HG02970 (cell line): Measurements from ENCODE around the gene NOM1.

Experiments used
- ATAC-seq: cut with Tn5 transposase; IDR thresholded peaks from one replicate; pipeline ENCODE4 v1.9.1; 2021; ENCODE audit warnings: mild to moderate bottlenecking, moderate library complexity, moderate number of reproducible peaks; ENCODE audit not compliant: unreplicated experiment, low FRiP score

NOM1 gene

GRCh38 chr7:157002819-157003421 is 53.4 kb downstream of the NOM1 start:
- no peak for ATAC-seq

GRCh38 chr7:157003445-157003755 is 53.9 kb downstream of the NOM1 start:
- ATAC-seq, result no peak

GRCh38 chr7:157003756-157004520 is 54.4 kb downstream of the NOM1 start:
- ATAC-seq, result no peak

- no peak for ATAC-seq
Measured at GRCh38 chr7:157004521-157005455, 55.3 kb downstream of the NOM1 start.

GRCh38 chr7:157005456-157006204 is 56.1 kb downstream of the NOM1 start:
- no peak for ATAC-seq

GRCh38 chr7:157006205-157006747 is 56.8 kb downstream of the NOM1 start:
- ATAC-seq, result no peak

GRCh38 chr7:157006829-157007469 is 57.4 kb downstream of the NOM1 start:
- ATAC-seq, result no peak

- ATAC-seq, result no peak
Measured at GRCh38 chr7:157007470-157008066, 58.1 kb downstream of the NOM1 start.

GRCh38 chr7:157008206-157009169 is 59.0 kb downstream of the NOM1 start:
- no peak for ATAC-seq

GRCh38 chr7:157009170-157009777 is 59.8 kb downstream of the NOM1 start:
- peak; percentile 30 for ATAC-seq

- ATAC-seq, result peak; percentile 24
Measured at GRCh38 chr7:157009778-157010587, 60.5 kb downstream of the NOM1 start.

- ATAC-seq, result peak; percentile 61
Measured at GRCh38 chr7:157010588-157011332, 61.2 kb downstream of the NOM1 start, which contains the start of gene MNX1. MNX1 (minus strand) TSS chr7:157010663; CDS start chr7:157010350, 313 bp downstream.

- no peak for ATAC-seq
Measured at GRCh38 chr7:157011333-157012112, 62.0 kb downstream of the NOM1 start.

GRCh38 chr7:157012113-157012547 is 62.6 kb downstream of the NOM1 start:
- no peak for ATAC-seq

- ATAC-seq, result no peak
Measured at GRCh38 chr7:157013101-157013500, 63.6 kb downstream of the NOM1 start.
